Measurements from ENCODE around the gene MYH9.

- TF ChIP-seq TAF1 (IDR thresholded peaks at IDR 0.05; ENCODE audit: low read depth) (no peak), SMC3 (conservative IDR thresholded peaks at IDR 0.05; ENCODE audit: poor library complexity) (no peak)
Measured at GRCh38 chr22:36344106-36344827, 43.5 kb downstream of the MYH9 start.
